Measurements from ENCODE around the gene IFI27L2. TPM values are rescaled to one million over a fixed set of nuclear protein-coding genes. Genes with fewer than 3 reads are reported as not detected.
A peak's percentile ranks its signal among the peaks of the same experiment; 100 is the strongest.

IFI27L2 gene
- total and polyA plus RNA-seq, 4 donors = 1.7 to 7.2 (median 6.1) TPM

DNA sequence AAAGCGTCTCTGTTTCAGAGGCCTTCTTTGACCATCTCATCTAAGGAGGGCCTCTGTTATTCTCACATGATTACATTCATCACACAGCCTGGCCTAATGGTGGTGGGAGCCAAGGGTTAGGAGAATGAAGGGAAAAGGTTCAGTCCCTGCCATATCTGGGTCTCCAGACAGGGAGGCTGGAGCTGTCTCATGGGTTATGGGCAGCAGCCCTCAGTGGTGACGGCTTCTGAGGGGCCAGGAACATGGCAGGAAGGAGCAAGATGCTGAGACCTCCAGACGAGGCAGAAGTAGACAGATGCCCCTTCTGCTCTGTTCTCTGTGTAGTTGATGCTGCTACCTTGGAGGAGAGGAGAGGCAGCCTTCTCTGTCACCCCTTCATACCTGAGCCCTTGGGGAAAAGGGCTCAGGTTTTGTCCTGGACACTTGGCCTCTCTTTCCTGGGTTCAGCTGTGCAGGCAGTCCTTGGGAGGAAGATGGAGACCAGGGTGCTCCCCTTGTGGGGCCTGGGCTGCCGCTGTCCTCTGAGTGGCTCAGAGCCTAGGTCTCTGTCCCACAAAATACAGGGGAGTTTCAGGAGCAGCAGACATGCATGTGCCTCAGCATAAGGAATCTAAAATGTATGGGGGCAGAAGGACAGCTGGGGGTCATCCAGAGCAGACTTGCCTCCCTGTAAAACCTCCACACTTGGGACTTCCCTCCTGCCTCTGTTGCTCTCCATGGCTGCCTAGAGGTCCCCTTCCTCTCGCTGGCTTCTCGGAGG, 3.6 kb downstream of the IFI27L2 start (continued):
- TF ChIP-seq REST (IDR thresholded peaks at IDR 0.05) (no peak), TAF1 (conservative IDR thresholded peaks at IDR 0.05) (no peak)

GRCh38 chr14:94124582-94125377, 4.6 kb downstream of the IFI27L2 start:
- H3K9ac ChIP-seq (ENCODE audit: low read depth in 1 of 2, low read length in 2 of 2) = no peak overlapping the region
- H3K27ac ChIP-seq (ENCODE audit: low read depth in 1 of 2, low read length in 2 of 2) = no peak overlapping the region
- WGBS = 92% methylated on average over 9 of the region's 9 CpGs
- peaks cover 0 to 4% (median 2%) of the 10 kb centered on the region in 4 donors for H3K4me1 ChIP-seq (ENCODE audit: control insufficient read depth in 4 of 4, insufficient read depth in 4 of 4, low read length in 3 of 4)
- TF ChIP-seq, protein P1, sequence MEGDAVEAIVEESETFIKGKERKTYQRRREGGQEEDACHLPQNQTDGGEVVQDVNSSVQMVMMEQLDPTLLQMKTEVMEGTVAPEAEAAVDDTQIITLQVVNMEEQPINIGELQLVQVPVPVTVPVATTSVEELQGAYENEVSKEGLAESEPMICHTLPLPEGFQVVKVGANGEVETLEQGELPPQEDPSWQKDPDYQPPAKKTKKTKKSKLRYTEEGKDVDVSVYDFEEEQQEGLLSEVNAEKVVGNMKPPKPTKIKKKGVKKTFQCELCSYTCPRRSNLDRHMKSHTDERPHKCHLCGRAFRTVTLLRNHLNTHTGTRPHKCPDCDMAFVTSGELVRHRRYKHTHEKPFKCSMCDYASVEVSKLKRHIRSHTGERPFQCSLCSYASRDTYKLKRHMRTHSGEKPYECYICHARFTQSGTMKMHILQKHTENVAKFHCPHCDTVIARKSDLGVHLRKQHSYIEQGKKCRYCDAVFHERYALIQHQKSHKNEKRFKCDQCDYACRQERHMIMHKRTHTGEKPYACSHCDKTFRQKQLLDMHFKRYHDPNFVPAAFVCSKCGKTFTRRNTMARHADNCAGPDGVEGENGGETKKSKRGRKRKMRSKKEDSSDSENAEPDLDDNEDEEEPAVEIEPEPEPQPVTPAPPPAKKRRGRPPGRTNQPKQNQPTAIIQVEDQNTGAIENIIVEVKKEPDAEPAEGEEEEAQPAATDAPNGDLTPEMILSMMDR (IDR thresholded peaks at IDR 0.05; ENCODE audit: low read depth, low read length, missing input control) = no peak
- no peak for TF ChIP-seq HNF4G (IDR thresholded peaks at IDR 0.05)
- no peak for TF ChIP-seq FOXA1 (IDR thresholded peaks at IDR 0.05)
- TF ChIP-seq GABPA (IDR thresholded peaks at IDR 0.05 in 1 of 2, conservative IDR thresholded peaks at IDR 0.05 in 1 of 2) = no peak
- H3K27me3 ChIP-seq (ENCODE audit: control insufficient read depth in 4 of 4, insufficient read depth in 4 of 4, low read length in 3 of 4) = no peaks in the 10 kb centered on the region
- DNase-seq (ENCODE audit: low spot score) = peak; percentile 24
- H3K4me3 ChIP-seq (ENCODE audit: low read depth in 1 of 3, low read length in 3 of 3) = no peak overlapping the region
- no peaks in the 10 kb centered on the region for H3K36me3 ChIP-seq (ENCODE audit: control insufficient read depth in 4 of 4, insufficient read depth in 3 of 4, low read depth in 1 of 4, low read length in 3 of 4)
- H3K9me3 ChIP-seq (ENCODE audit: control insufficient read depth in 4 of 4, low read length in 3 of 4) = peaks cover 0 to under 1% (median 0%) of the 10 kb centered on the region in 4 donors

DNA sequence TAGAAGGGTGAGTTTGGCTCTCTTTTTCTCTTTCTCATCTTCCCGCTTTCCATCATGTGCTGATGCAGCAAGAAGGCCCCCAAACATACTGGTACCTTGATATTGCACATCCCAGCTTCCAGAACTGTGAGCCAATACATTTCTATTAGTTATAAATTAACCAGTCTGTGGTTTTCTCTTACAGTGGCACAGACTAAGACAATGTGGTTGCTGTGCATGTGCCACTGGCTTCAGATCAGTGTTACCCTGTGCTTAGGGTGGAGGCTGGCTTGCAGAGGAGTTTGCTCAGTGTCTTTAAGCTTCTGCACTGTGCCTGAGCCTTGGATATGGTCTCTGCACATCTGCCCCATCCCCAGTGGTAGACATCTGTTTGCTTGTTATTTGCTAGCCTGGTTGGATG, 5.5 kb downstream of the IFI27L2 start:
- Histone ChIP-seq H3K9me3 (ENCODE audit: control insufficient read depth in 4 of 4, low read length in 3 of 4) (peaks cover 0 to 5% (median 0%) of the 10 kb centered on the region in 4 donors), H3K9ac (ENCODE audit: low read depth in 1 of 2, low read length in 2 of 2) (no peak overlapping the region), H3K4me3 (ENCODE audit: low read depth in 1 of 3, low read length in 3 of 3) (no peak overlapping the region), H3K36me3 (ENCODE audit: control insufficient read depth in 4 of 4, insufficient read depth in 3 of 4, low read depth in 1 of 4, low read length in 3 of 4) (no peaks in the 10 kb centered on the region), H3K4me1 (ENCODE audit: control insufficient read depth in 4 of 4, insufficient read depth in 4 of 4, low read length in 3 of 4) (no peaks in the 10 kb centered on the region), H3K27ac (ENCODE audit: low read depth in 1 of 2, low read length in 2 of 2) (no peak overlapping the region), H3K27me3 (ENCODE audit: control insufficient read depth in 4 of 4, insufficient read depth in 4 of 4, low read length in 3 of 4) (no peaks in the 10 kb centered on the region)
- WGBS = 98% methylated on average over 1 of the region's 1 CpG
- no peak for TF ChIP-seq EGR1 (IDR thresholded peaks at IDR 0.05; ENCODE audit: low read depth in 2 of 2)
- DNase-seq (ENCODE audit: low spot score) = no peak
